ENCODE measurements around the gene SH2B3.

The SH2B3 gene

GRCh38 chr12:111405859-111406473, at the start of gene SH2B3:
Gene SH2B3 (plus strand): TSS chr12:111405923. CDS start chr12:111418146, 12,223 bp downstream.
- Histone ChIP-seq H3K36me3 (ENCODE audit: control insufficient read depth in 1 of 2, insufficient read depth in 2 of 2, low read length in 2 of 2) (no peaks in the 10 kb centered on the region), H3K4me1 (ENCODE audit: control insufficient read depth in 1 of 2, insufficient read depth in 2 of 2, low read length in 2 of 2) (peaks cover 40 to 67% of the 10 kb centered on the region in 2 donors), H3K9ac (ENCODE audit: low read depth in 1 of 2, low read length in 2 of 2) (peak within 1 kb of the TSS; percentile 79 to 82)

GRCh38 chr12:111359231-111359913, 46.4 kb upstream of the SH2B3 start:
- Histone ChIP-seq H3K27me3 (ENCODE audit: control insufficient read depth in 1 of 2, insufficient read depth in 2 of 2, low read length in 2 of 2) (no peaks in the 10 kb centered on the region), H3K4me3 (ENCODE audit: low read depth in 1 of 2, low read length in 2 of 2) (peak overlapping the region in 1 of 2 donors; percentile 16), H3K9ac (ENCODE audit: low read depth in 1 of 2, low read length in 2 of 2) (no peak overlapping the region), H3K36me3 (ENCODE audit: control insufficient read depth in 1 of 2, insufficient read depth in 2 of 2, low read length in 2 of 2) (peaks cover 0 to 25% of the 10 kb centered on the region in 2 donors), H3K9me3 (ENCODE audit: control insufficient read depth in 1 of 2, low read length in 2 of 2) (no peaks in the 10 kb centered on the region), H3K27ac (ENCODE audit: low read depth, low read length) (no peak overlapping the region), H3K4me1 (ENCODE audit: control insufficient read depth in 1 of 2, insufficient read depth in 2 of 2, low read length in 2 of 2) (peaks cover 8 to 10% of the 10 kb centered on the region in 2 donors)

More at GRCh38 chr12:111405859-111406473, at the start of gene SH2B3:
- no peaks in the 10 kb centered on the region for H3K9me3 ChIP-seq (ENCODE audit: control insufficient read depth in 1 of 2, low read length in 2 of 2)
- H3K27ac ChIP-seq (ENCODE audit: low read depth, low read length), result peak within 1 kb of the TSS; percentile 88
- H3K27me3 ChIP-seq (ENCODE audit: control insufficient read depth in 1 of 2, insufficient read depth in 2 of 2, low read length in 2 of 2), result no peaks in the 10 kb centered on the region
- peak within 1 kb of the TSS; percentile 83 to 84 for H3K4me3 ChIP-seq (ENCODE audit: low read depth in 1 of 2, low read length in 2 of 2)

- Histone ChIP-seq H3K27me3 (ENCODE audit: control insufficient read depth in 1 of 2, insufficient read depth in 2 of 2, low read length in 2 of 2) (no peaks in the 10 kb centered on the region), H3K9me3 (ENCODE audit: control insufficient read depth in 1 of 2, low read length in 2 of 2) (no peaks in the 10 kb centered on the region)
These were observed 45.8 kb upstream of the SH2B3 start for GRCh38 chr12:111359914-111360276.

GRCh38 chr12:111360325-111360930, 45.3 kb upstream of the SH2B3 start:
- H3K4me3 ChIP-seq (ENCODE audit: low read depth in 1 of 2, low read length in 2 of 2), result no peak overlapping the region
- no peak overlapping the region for H3K9ac ChIP-seq (ENCODE audit: low read depth in 1 of 2, low read length in 2 of 2)
- no peaks in the 10 kb centered on the region for H3K27me3 ChIP-seq (ENCODE audit: control insufficient read depth in 1 of 2, insufficient read depth in 2 of 2, low read length in 2 of 2)
- H3K9me3 ChIP-seq (ENCODE audit: control insufficient read depth in 1 of 2, low read length in 2 of 2), result no peaks in the 10 kb centered on the region
- H3K4me1 ChIP-seq (ENCODE audit: control insufficient read depth in 1 of 2, insufficient read depth in 2 of 2, low read length in 2 of 2), result peaks cover 8 to 10% of the 10 kb centered on the region in 2 donors
- H3K36me3 ChIP-seq (ENCODE audit: control insufficient read depth in 1 of 2, insufficient read depth in 2 of 2, low read length in 2 of 2), result peaks cover 0 to 34% of the 10 kb centered on the region in 2 donors
- no peak overlapping the region for H3K27ac ChIP-seq (ENCODE audit: low read depth, low read length)

More at GRCh38 chr12:111359914-111360276, 45.8 kb upstream of the SH2B3 start:
- H3K36me3 ChIP-seq (ENCODE audit: control insufficient read depth in 1 of 2, insufficient read depth in 2 of 2, low read length in 2 of 2), result peaks cover 0 to 30% of the 10 kb centered on the region in 2 donors
- peaks cover 8 to 10% of the 10 kb centered on the region in 2 donors for H3K4me1 ChIP-seq (ENCODE audit: control insufficient read depth in 1 of 2, insufficient read depth in 2 of 2, low read length in 2 of 2)
- H3K9ac ChIP-seq (ENCODE audit: low read depth in 1 of 2, low read length in 2 of 2), result no peak overlapping the region
- no peak overlapping the region for H3K27ac ChIP-seq (ENCODE audit: low read depth, low read length)
- peak overlapping the region in 1 of 2 donors; percentile 16 for H3K4me3 ChIP-seq (ENCODE audit: low read depth in 1 of 2, low read length in 2 of 2)

- Histone ChIP-seq H3K9ac (ENCODE audit: low read depth in 1 of 2, low read length in 2 of 2) (no peak overlapping the region), H3K27ac (ENCODE audit: low read depth, low read length) (no peak overlapping the region), H3K4me3 (ENCODE audit: low read depth in 1 of 2, low read length in 2 of 2) (no peak overlapping the region), H3K36me3 (ENCODE audit: control insufficient read depth in 1 of 2, insufficient read depth in 2 of 2, low read length in 2 of 2) (peaks cover 0 to 40% of the 10 kb centered on the region in 2 donors), H3K4me1 (ENCODE audit: control insufficient read depth in 1 of 2, insufficient read depth in 2 of 2, low read length in 2 of 2) (peaks cover 8 to 10% of the 10 kb centered on the region in 2 donors), H3K9me3 (ENCODE audit: control insufficient read depth in 1 of 2, low read length in 2 of 2) (no peaks in the 10 kb centered on the region), H3K27me3 (ENCODE audit: control insufficient read depth in 1 of 2, insufficient read depth in 2 of 2, low read length in 2 of 2) (no peaks in the 10 kb centered on the region)
These were observed 44.5 kb upstream of the SH2B3 start for GRCh38 chr12:111361073-111361716.

GRCh38 chr12:111361717-111362576, 43.8 kb upstream of the SH2B3 start:
- H3K36me3 ChIP-seq (ENCODE audit: control insufficient read depth in 1 of 2, insufficient read depth in 2 of 2, low read length in 2 of 2), result peaks cover 0 to 44% of the 10 kb centered on the region in 2 donors
- H3K27me3 ChIP-seq (ENCODE audit: control insufficient read depth in 1 of 2, insufficient read depth in 2 of 2, low read length in 2 of 2), result no peaks in the 10 kb centered on the region
- no peaks in the 10 kb centered on the region for H3K9me3 ChIP-seq (ENCODE audit: control insufficient read depth in 1 of 2, low read length in 2 of 2)
- no peak overlapping the region for H3K9ac ChIP-seq (ENCODE audit: low read depth in 1 of 2, low read length in 2 of 2)
- no peak overlapping the region for H3K4me3 ChIP-seq (ENCODE audit: low read depth in 1 of 2, low read length in 2 of 2)
- peaks cover 9 to 12% of the 10 kb centered on the region in 2 donors for H3K4me1 ChIP-seq (ENCODE audit: control insufficient read depth in 1 of 2, insufficient read depth in 2 of 2, low read length in 2 of 2)
- H3K27ac ChIP-seq (ENCODE audit: low read depth, low read length), result no peak overlapping the region

- H3K27me3 ChIP-seq (ENCODE audit: control insufficient read depth in 1 of 2, insufficient read depth in 2 of 2, low read length in 2 of 2), result no peaks in the 10 kb centered on the region
- H3K36me3 ChIP-seq (ENCODE audit: control insufficient read depth in 1 of 2, insufficient read depth in 2 of 2, low read length in 2 of 2), result peaks cover 0 to 44% of the 10 kb centered on the region in 2 donors
- H3K9me3 ChIP-seq (ENCODE audit: control insufficient read depth in 1 of 2, low read length in 2 of 2), result no peaks in the 10 kb centered on the region
- H3K4me3 ChIP-seq (ENCODE audit: low read depth in 1 of 2, low read length in 2 of 2), result no peak overlapping the region
- H3K27ac ChIP-seq (ENCODE audit: low read depth, low read length), result no peak overlapping the region
- peaks cover 19 to 21% of the 10 kb centered on the region in 2 donors for H3K4me1 ChIP-seq (ENCODE audit: control insufficient read depth in 1 of 2, insufficient read depth in 2 of 2, low read length in 2 of 2)
- H3K9ac ChIP-seq (ENCODE audit: low read depth in 1 of 2, low read length in 2 of 2), result no peak overlapping the region
These were observed 42.8 kb upstream of the SH2B3 start for GRCh38 chr12:111362687-111363475.

GRCh38 chr12:111363578-111363977, 42.1 kb upstream of the SH2B3 start:
- no peaks in the 10 kb centered on the region for H3K9me3 ChIP-seq (ENCODE audit: control insufficient read depth in 1 of 2, low read length in 2 of 2)
- H3K4me1 ChIP-seq (ENCODE audit: control insufficient read depth in 1 of 2, insufficient read depth in 2 of 2, low read length in 2 of 2), result peaks cover 20 to 28% of the 10 kb centered on the region in 2 donors
- no peak overlapping the region for H3K27ac ChIP-seq (ENCODE audit: low read depth, low read length)
- peaks cover 0 to 44% of the 10 kb centered on the region in 2 donors for H3K36me3 ChIP-seq (ENCODE audit: control insufficient read depth in 1 of 2, insufficient read depth in 2 of 2, low read length in 2 of 2)
- H3K4me3 ChIP-seq (ENCODE audit: low read depth in 1 of 2, low read length in 2 of 2), result no peak overlapping the region
- H3K27me3 ChIP-seq (ENCODE audit: control insufficient read depth in 1 of 2, insufficient read depth in 2 of 2, low read length in 2 of 2), result no peaks in the 10 kb centered on the region
- H3K9ac ChIP-seq (ENCODE audit: low read depth in 1 of 2, low read length in 2 of 2), result no peak overlapping the region

GRCh38 chr12:111366075-111366474, 39.6 kb upstream of the SH2B3 start:
- H3K9me3 ChIP-seq (ENCODE audit: control insufficient read depth in 1 of 2, low read length in 2 of 2), result no peaks in the 10 kb centered on the region
- no peak overlapping the region for H3K9ac ChIP-seq (ENCODE audit: low read depth in 1 of 2, low read length in 2 of 2)
- H3K27ac ChIP-seq (ENCODE audit: low read depth, low read length), result no peak overlapping the region
- H3K27me3 ChIP-seq (ENCODE audit: control insufficient read depth in 1 of 2, insufficient read depth in 2 of 2, low read length in 2 of 2), result no peaks in the 10 kb centered on the region
- peaks cover 0 to 44% of the 10 kb centered on the region in 2 donors for H3K36me3 ChIP-seq (ENCODE audit: control insufficient read depth in 1 of 2, insufficient read depth in 2 of 2, low read length in 2 of 2)
- H3K4me3 ChIP-seq (ENCODE audit: low read depth in 1 of 2, low read length in 2 of 2), result no peak overlapping the region
- peaks cover 21 to 27% of the 10 kb centered on the region in 2 donors for H3K4me1 ChIP-seq (ENCODE audit: control insufficient read depth in 1 of 2, insufficient read depth in 2 of 2, low read length in 2 of 2)
